Brain microvascular endothelial cell (primary cell): ENCODE results near the gene ETFA.

Source experiments
- DNase-seq: peaks from one replicate; pipeline ENCODE4 v3.0.0-alpha.2; 2020
- H3K27ac ChIP-seq: fragments of 250-450 bp; sonication (Bioruptor Pico); 2 replicates; pipeline ENCODE4 v1.5.1; 2020; ENCODE audit warnings: mild to moderate bottlenecking, moderate library complexity
- H3K27me3 ChIP-seq: fragments of 250-450 bp; sonication (Bioruptor Pico); replicated peaks from 2 replicates; pipeline ENCODE4 v1.5.1; 2020; ENCODE audit warnings: mild to moderate bottlenecking
- H3K36me3 ChIP-seq: fragments of 250-450 bp; sonication (Bioruptor Pico); replicated peaks from 2 replicates; pipeline ENCODE4 v1.5.1; 2020; ENCODE audit warnings: mild to moderate bottlenecking
- H3K4me3 ChIP-seq: 2 replicates; pipeline ENCODE4 v1.5.1; 2011; ENCODE audit warnings: low read depth, mild to moderate bottlenecking, control low read depth, low read length, moderate library complexity
- in situ Hi-C: cut with HindIII; loops from 2 replicates; pipeline ENCODE4 v1.10.0; 2017; ENCODE audit warnings: low sequenced_read_pairs, low pct_ligation_motif_present
- TF ChIP-seq, protein P1 (sequence below): IDR thresholded peaks from 2 replicates; pipeline ENCODE4 v1.5.1; 2011; ENCODE audit warnings: low read depth, mild to moderate bottlenecking, moderate library complexity, low read length, control low read depth, inconsistent platforms; ENCODE audit errors: missing control alignments

Gene ETFA

GRCh38 chr15:76175442-76175841 is 135.8 kb downstream of the ETFA start:
- in situ Hi-C loops = no loop called here
- DNase-seq = no peak
- Histone ChIP-seq H3K4me3 (no peak overlapping the region), H3K27me3 (no peaks in the 10 kb centered on the region), H3K27ac (no peak overlapping the region), H3K36me3 (no peaks in the 10 kb centered on the region)
- TF ChIP-seq, protein P1, sequence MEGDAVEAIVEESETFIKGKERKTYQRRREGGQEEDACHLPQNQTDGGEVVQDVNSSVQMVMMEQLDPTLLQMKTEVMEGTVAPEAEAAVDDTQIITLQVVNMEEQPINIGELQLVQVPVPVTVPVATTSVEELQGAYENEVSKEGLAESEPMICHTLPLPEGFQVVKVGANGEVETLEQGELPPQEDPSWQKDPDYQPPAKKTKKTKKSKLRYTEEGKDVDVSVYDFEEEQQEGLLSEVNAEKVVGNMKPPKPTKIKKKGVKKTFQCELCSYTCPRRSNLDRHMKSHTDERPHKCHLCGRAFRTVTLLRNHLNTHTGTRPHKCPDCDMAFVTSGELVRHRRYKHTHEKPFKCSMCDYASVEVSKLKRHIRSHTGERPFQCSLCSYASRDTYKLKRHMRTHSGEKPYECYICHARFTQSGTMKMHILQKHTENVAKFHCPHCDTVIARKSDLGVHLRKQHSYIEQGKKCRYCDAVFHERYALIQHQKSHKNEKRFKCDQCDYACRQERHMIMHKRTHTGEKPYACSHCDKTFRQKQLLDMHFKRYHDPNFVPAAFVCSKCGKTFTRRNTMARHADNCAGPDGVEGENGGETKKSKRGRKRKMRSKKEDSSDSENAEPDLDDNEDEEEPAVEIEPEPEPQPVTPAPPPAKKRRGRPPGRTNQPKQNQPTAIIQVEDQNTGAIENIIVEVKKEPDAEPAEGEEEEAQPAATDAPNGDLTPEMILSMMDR = no peak

DNA sequence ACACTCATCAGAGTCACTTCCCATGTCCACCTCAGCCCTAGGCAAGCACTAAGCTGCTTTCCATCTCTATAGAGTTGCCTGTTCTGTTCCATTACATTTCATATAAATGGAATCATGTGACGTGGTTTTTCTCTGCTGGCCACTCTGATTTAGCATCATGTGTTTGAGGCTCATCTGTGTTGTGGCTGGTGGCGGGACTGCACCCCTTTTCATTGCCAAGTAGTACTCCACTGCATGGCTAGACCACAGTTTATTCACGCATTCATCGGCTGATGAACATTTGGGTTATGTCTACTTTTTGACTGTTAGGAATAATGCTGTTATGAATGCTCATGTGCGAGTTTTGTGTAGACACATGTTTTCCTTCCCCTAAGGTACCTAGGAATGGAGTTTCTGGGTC is 136.6 kb downstream of the ETFA start:
- TF ChIP-seq, protein P1 = no peak

DNA sequence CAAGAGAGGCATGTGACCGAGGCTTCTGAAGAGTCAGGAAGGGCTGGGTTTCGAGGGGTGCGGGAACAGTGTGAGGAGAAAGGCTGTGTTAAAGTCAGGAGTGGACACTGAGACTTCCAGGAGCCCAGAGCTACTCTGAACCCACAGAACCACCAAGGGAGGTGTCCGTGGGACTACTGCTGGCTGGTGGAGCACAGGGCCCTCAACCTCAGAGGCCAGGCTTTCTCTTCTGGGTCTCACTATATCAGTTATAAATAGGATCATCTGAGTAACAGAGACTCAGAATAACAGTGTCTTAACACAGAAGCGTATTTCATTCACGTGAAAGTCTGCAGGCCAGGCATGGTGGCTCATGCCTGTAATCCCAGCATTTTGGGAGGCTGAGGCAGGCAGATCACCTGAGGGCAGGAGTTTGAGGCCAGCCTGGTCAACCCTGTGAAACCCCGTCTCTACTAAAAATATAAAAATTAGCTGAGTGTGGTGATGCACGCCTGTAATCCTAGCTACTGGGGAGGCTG is 137.9 kb downstream of the ETFA start:
- TF ChIP-seq, protein P1 = no peak
- DNase-seq = no peak
- in situ Hi-C loops = no loop called here
- no peak overlapping the region for H3K4me3 ChIP-seq
- no peaks in the 10 kb centered on the region for H3K36me3 ChIP-seq
- no peaks in the 10 kb centered on the region for H3K27me3 ChIP-seq
- no peak overlapping the region for H3K27ac ChIP-seq

More for the DNA sequence above, 136.6 kb downstream of the ETFA start:
- Histone ChIP-seq H3K27me3 (no peaks in the 10 kb centered on the region), H3K4me3 (no peak overlapping the region), H3K36me3 (no peaks in the 10 kb centered on the region), H3K27ac (no peak overlapping the region)
- in situ Hi-C loops = no loop called here
- no peak for DNase-seq

GRCh38 chr15:76172782-76173181 is 138.5 kb downstream of the ETFA start:
- Histone ChIP-seq H3K36me3 (no peaks in the 10 kb centered on the region), H3K4me3 (no peak overlapping the region), H3K27ac (no peak overlapping the region), H3K27me3 (no peaks in the 10 kb centered on the region)
- in situ Hi-C loops = no loop called here
- TF ChIP-seq, protein P1 = no peak
- DNase-seq = no peak

GRCh38 chr15:76169911-76170800 is 141.1 kb downstream of the ETFA start:
- in situ Hi-C loops = no loop called here
- H3K27ac ChIP-seq = no peak overlapping the region
- no peaks in the 10 kb centered on the region for H3K27me3 ChIP-seq
- no peak overlapping the region for H3K4me3 ChIP-seq
- no peaks in the 10 kb centered on the region for H3K36me3 ChIP-seq
- DNase-seq = no peak
- TF ChIP-seq, protein P1 = no peak
